Stimulated activated CD4-positive, alpha-beta T cell treated with anti-CD3 and anti-CD28 coated beads, TNF-alpha, amount 100 ng/mL, for 1 hour (primary cell): ENCODE results near the gene UFD1.

Source experiments
- DNase-seq, 3 donors: peaks; one replicate each; pipeline ENCODE4 v3.0.0-alpha.2; 2020; ENCODE audit warnings: low read depth in 3 of 3, low spot score in 1 of 3

The UFD1 gene

GRCh38 chr22:19472233-19472632 lies 6.8 kb downstream of the UFD1 start:
- DNase-seq: no peak

- no peak for DNase-seq
Observed at GRCh38 chr22:19471572-19471971, 7.4 kb downstream of the UFD1 start.

GRCh38 chr22:19470010-19470409 lies 9.0 kb downstream of the UFD1 start:
- DNase-seq: no peak

GRCh38 chr22:19469421-19469820 lies 9.6 kb downstream of the UFD1 start:
- DNase-seq: no peak

GRCh38 chr22:19467912-19468311 lies 11.1 kb downstream of the UFD1 start:
- no peak for DNase-seq

GRCh38 chr22:19466848-19467752 lies 11.9 kb downstream of the UFD1 start:
- no peak for DNase-seq

GRCh38 chr22:19466126-19466716 lies 12.8 kb downstream of the UFD1 start:
- no peak for DNase-seq

GRCh38 chr22:19464975-19465374 lies 14.0 kb downstream of the UFD1 start:
- no peak for DNase-seq

GRCh38 chr22:19464546-19464945 lies 14.4 kb downstream of the UFD1 start:
- no peak for DNase-seq

- DNase-seq: no peak
Observed at GRCh38 chr22:19463491-19464469, 15.2 kb downstream of the UFD1 start.

- no peak for DNase-seq
Observed at GRCh38 chr22:19463008-19463407, 16.0 kb downstream of the UFD1 start.

- DNase-seq: no peak
Observed at GRCh38 chr22:19461506-19461905, 17.5 kb downstream of the UFD1 start.

GRCh38 chr22:19460036-19460435 lies 19.0 kb downstream of the UFD1 start:
- no peak for DNase-seq

GRCh38 chr22:19457828-19458428 lies 21.1 kb downstream of the UFD1 start:
- no peak for DNase-seq

GRCh38 chr22:19456541-19456940 lies 22.5 kb downstream of the UFD1 start:
- no peak for DNase-seq

GRCh38 chr22:19455585-19456370 lies 23.2 kb downstream of the UFD1 start:
- DNase-seq: no peak

- DNase-seq: no peak
Observed at GRCh38 chr22:19455033-19455432, 24.0 kb downstream of the UFD1 start.

- DNase-seq: no peak
Observed at GRCh38 chr22:19454156-19454555, 24.8 kb downstream of the UFD1 start.

GRCh38 chr22:19453718-19454117 lies 25.3 kb downstream of the UFD1 start:
- no peak for DNase-seq

- no peak for DNase-seq
Observed at GRCh38 chr22:19451570-19451969, 27.4 kb downstream of the UFD1 start.
